GM19035 (cell line): ENCODE data around the gene FETUB.
A peak's percentile ranks its signal among the peaks of the same experiment; 100 is the strongest.
"Not testable (repeated sequence)": the region's sequence is repeated elsewhere in the genome, so short reads cannot be mapped to it uniquely, and the experiment has no call there.

Experiments used
- ATAC-seq: cut with Tn5 transposase; IDR thresholded peaks from one replicate; pipeline ENCODE4 v1.9.1; 2021; ENCODE audit not compliant: unreplicated experiment

FETUB gene

DNA sequence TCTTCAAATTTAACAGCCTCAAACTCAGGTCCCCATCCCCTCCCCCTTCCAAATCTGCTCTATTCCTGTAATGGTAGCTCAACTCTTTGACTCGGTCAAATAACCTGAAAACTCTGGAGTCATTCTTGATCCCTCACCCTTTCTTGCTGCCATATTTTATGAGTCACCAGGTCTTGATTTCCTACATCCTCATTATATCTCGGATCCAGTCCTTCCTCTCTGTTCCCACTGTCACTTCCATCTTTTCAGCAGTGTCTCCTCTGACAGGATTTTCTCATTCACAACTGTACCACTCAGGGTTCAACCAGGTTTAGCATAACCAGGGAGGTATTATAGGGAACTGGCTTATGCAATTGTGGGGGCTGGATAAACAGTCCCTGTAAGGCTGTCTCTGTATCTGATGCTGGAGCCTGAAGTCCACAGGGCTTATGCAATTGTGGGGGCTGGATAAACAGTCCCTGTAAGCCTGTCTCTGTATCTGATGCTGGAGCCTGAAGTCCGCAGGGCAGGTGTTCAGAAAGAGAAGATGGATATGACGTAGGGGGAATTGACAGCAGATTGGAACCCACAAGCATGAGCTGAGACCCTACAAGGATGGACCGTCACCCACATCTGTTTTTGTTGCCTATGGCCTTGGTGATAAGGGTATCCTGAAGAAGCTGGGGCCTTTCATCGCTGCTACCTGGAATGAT lies 9.1 kb upstream of the FETUB start:
- no peak for ATAC-seq

DNA sequence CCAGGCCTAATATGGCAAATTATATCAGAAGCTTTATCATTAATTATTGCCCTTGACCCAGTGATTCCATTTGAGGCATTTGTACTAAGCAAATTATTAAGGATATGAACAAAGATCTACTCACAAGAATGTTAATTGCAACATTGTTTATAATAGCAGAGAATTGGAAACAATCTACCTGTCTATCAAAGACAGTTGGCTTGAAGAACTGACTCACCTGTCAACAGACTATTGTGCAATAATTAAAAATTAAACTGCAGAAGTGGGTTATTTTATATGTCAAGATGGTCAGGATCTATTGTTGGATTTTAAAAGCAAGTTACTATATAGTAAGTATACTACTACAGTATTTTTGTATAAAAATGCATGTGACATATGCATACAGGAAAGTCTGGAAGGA lies 6.7 kb upstream of the FETUB start:
- no peak for ATAC-seq

DNA sequence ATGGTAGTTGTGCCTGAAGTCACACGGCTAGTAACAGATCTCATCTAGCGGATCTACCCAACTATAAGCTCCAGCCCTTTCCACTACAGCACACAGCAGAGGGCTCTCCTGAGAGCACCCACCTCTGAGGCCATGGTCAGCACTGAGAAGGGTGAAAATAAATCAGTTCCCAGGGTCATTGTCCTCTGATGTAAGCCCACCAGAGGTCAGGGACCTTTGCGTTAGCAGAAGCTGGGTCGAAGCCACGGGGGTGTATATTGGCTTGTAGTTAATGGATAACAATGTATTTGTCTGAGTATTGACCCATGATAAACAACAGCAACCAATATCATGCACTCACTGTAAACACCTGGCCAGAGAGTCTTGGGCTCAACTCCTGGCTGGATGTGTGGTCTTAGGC lies 6.0 kb upstream of the FETUB start:
- ATAC-seq, result not testable (repeated sequence)

DNA sequence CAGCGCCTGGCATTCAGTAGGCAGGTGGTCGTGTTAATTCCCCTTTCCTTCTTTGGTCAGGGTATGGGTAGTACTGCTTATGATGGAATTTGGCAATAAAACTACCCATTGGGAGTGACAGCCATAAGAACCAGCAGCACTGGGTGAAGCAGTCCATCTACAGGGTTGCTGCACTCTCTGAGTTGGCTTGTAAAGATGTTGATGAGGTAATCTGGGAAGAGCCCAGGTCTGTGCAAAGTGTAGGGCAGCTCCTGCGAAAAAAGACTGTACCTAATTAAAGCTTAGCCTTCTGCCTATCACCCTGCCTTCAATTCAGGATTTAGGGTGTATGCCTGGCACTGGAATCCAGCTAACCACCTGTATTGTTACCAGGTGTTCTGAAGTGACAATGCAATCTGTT lies 4.7 kb upstream of the FETUB start:
- no peak for ATAC-seq

DNA sequence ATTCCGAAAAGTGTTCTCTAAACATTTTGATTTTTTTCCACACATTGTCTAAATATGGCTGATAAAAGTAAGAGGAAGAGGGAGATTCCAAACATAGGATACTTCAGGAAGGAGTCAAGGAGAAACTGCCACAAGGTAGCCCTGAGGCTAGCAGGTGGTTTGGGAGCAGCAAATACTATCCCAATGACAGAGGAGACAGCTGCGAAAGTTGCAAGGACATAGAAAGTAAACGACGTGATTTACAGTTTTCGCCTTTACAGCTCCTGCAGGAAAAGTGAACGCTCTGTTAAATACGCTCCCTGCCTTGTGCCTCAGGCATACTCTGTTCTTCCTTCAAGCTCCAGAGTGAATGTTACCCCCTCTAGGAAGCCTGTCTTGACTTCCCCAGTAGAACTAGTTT lies 3.7 kb upstream of the FETUB start:
- no peak for ATAC-seq

DNA sequence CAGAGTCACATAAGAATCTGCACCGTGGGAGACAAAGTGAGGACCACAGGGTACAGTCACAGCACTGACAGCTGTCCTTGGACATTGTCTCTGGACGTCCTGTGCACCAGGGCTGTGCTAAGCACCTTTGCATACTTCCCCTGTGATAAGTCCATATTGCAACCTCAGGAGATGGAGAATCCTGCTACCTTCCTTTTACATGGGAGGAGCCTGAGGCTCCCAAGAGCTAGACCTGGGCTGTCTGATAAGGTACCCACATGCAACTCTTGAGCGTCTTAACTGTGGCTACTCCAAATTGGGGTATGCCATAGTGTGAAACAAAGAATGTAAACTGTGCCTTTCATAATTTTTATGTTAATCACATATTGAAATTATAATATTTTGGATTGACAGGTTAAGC lies 2.5 kb upstream of the FETUB start:
- no peak for ATAC-seq

DNA sequence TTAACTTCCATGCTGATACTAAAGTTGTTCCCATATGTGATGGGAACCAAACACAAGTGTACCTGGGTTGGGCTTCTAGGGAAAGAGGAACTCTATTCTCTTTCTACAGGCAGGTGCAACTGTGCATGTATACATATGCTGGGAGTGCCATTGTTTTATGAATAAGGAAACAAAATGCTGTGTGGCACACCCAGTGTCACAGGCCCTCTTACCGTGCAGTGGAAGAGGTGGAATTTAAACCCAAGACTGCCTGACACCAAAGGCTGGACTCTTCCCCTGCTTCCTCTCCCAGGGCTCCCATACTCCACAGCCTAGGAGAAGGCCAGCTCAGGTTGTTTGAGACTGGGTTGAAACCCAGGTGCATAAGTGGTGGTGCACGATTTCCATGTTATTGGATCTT lies 1.9 kb upstream of the FETUB start:
- no peak for ATAC-seq

GRCh38 chr3:186640473-186640818 lies 247 bp downstream of the FETUB start:
- no peak for ATAC-seq

DNA sequence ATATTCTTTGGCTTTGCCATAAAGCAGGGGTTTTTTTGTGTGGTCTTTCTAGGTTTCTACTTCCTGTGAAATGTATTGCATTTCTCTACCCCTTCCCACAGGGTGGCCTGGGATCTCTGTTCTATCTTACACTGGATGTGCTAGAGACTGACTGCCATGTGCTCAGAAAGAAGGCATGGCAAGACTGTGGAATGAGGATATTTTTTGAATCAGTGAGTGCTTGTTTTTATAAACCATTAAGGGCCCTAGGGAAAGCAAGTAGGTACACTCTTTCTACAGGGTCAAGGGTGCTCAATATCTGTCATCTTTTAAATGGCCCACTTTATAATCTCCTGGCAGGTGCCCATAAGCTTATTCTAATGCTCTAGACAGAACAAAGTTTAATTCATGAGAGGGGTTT lies 730 bp downstream of the FETUB start:
- no peak for ATAC-seq

GRCh38 chr3:186642014-186642413 lies 1.8 kb downstream of the FETUB start:
- ATAC-seq, result no peak

- no peak for ATAC-seq
Measured at GRCh38 chr3:186643493-186643892, 3.3 kb downstream of the FETUB start.

DNA sequence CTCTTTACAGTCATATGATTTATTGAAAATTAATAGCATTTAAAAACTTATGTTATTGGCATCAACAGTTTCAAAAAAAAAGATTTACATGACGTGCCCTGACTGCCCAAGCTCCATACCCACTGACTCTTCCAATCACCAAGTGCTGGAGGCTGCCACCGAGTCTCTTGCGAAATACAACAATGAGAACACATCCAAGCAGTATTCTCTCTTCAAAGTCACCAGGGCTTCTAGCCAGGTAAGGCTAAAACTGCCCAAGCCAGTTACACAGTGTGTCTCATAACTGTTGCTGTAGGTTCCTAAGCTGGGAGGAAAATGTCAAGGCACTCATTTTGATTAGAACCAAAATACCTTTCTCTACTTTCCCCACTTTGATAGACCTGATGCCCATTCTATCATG lies 4.5 kb downstream of the FETUB start:
- no peak for ATAC-seq

- no peak for ATAC-seq
Measured at GRCh38 chr3:186646106-186646505, 5.9 kb downstream of the FETUB start.

- no peak for ATAC-seq
Measured at GRCh38 chr3:186646841-186647240, 6.6 kb downstream of the FETUB start.

GRCh38 chr3:186648851-186649250 lies 8.7 kb downstream of the FETUB start:
- no peak for ATAC-seq

- no peak for ATAC-seq
Measured at GRCh38 chr3:186651678-186652215, 11.5 kb downstream of the FETUB start.

DNA sequence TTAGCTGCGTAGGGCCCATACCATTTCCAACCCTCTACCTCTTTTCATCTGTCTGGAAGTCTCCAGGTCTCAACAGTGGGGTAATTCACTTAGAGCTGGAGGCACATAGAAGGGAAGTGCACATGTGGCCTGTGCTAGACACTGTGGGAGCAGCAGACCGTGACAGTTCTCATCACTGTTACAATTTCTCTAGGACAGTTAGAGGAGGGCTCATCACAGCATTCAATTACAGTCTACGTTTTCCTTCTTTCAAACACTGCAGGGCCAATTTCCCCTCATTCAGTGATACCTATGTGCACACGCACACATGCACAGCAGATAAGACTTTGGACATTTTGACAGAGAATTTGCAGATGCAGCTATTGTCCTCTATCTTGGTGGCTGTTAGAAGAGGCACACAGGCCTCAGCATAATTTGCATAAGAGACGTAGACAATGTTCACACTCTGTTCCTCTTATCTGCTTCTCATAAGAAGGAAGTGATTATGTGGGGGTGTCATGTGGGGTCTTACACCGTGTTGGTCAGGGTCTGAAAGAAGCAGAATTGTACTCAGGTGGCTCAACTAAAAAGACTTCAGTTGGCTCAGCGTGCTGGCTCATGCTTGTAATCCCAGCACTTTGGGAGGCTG lies 13.0 kb downstream of the FETUB start:
- peak; percentile 88 for ATAC-seq

GRCh38 chr3:186653984-186654383 lies 13.8 kb downstream of the FETUB start:
- ATAC-seq, result no peak

DNA sequence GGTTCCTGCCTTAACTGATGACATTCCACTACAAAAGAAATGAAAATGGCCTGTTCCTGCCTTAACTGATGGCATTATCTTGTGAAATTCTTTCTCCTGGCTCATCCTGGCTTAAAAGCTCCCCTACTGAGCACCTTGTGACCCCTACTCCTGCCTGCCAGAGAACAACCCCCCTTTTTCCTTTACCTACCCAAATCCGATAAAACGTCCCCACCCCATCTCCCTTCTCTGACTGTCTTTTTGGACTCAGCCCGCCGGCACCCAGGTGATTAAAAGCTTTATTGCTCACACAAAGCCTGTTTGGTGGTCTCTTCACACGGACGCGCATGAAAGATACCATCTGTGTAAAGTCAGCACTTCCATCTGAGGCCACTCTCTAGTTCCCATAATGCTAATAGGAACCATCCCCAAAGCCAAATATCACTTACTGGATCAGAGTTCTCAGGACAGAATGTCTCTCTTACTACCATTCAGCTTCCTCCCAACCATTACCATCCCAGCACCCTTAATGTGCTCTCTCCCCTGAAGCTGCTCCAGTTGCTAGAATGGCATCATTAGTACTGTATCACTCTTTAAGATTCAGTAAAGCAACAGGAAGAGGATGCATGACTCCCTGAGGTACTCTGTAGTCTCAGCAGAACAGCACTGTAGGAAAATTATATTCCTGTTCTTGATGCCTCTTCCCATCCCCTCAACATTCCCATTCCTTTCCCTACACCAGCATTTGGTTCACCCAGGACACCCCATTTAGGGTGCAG lies 23.3 kb downstream of the FETUB start:
- ATAC-seq, result no peak

- no peak for ATAC-seq
Measured at GRCh38 chr3:186664119-186664495, 23.9 kb downstream of the FETUB start.

GRCh38 chr3:186664506-186664905 lies 24.3 kb downstream of the FETUB start:
- no peak for ATAC-seq

DNA sequence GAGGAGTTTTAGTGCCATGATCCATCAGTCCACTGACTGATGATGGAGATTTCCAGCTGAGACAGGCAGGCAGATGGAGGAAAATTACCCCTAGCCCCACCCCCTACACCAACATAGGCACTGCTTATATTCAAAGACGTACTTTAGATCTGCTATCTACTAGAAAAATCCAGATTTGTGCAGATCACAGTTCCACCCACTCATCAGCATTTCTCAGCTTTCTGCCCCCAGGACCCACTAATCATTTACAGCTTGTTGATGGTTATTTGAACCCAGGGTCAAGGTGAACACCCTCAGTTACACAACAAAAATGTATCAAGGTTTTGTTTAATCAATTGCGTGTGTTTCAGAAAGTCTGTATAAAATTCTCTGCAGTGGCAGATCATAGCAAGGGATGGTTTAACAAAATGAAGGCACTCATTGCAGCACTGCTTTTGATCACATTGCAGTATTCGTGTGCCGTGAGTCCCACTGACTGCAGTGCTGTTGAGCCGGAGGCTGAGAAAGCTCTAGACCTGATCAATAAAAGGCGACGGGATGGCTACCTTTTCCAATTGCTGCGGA lies 25.5 kb downstream of the FETUB start, which contains the start of gene HRG:
Gene HRG (plus strand): TSS at position 390 of the 564 bp plus-strand sequence. CDS start 18 bp downstream, at position 408.
- no peak for ATAC-seq
